ENCODE results near the gene CCL5.

GRCh38 chr17:35875800-35876139 is 4.4 kb downstream of the CCL5 start:
- TF ChIP-seq, protein P1, sequence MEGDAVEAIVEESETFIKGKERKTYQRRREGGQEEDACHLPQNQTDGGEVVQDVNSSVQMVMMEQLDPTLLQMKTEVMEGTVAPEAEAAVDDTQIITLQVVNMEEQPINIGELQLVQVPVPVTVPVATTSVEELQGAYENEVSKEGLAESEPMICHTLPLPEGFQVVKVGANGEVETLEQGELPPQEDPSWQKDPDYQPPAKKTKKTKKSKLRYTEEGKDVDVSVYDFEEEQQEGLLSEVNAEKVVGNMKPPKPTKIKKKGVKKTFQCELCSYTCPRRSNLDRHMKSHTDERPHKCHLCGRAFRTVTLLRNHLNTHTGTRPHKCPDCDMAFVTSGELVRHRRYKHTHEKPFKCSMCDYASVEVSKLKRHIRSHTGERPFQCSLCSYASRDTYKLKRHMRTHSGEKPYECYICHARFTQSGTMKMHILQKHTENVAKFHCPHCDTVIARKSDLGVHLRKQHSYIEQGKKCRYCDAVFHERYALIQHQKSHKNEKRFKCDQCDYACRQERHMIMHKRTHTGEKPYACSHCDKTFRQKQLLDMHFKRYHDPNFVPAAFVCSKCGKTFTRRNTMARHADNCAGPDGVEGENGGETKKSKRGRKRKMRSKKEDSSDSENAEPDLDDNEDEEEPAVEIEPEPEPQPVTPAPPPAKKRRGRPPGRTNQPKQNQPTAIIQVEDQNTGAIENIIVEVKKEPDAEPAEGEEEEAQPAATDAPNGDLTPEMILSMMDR (IDR thresholded peaks at IDR 0.05), result no peak
- TF ChIP-seq POLR2AphosphoS5 (IDR thresholded peaks at IDR 0.05), result no peak
